ENCODE results near the gene DCHS2. TPM values are rescaled to one million over a fixed set of nuclear protein-coding genes. Genes with fewer than 3 reads are reported as not detected.

DCHS2 gene
- total RNA-seq, 1 donor from 2014 or later, result 4.1 TPM

GRCh38 chr4:154455111-154455510 is 36.5 kb downstream of the DCHS2 start:
- H3K36me3 Mint-ChIP-seq, result no peaks in the 10 kb centered on the region
- no peak for TF ChIP-seq CTCF (IDR thresholded peaks at IDR 0.05; ENCODE audit: unreplicated experiment)
- no peaks in the 10 kb centered on the region for H3K27me3 Mint-ChIP-seq (ENCODE audit: low read depth)
- H3K4me3 Mint-ChIP-seq, result no peak overlapping the region
- DNase-seq (ENCODE audit: low spot score in 2 of 2, unreplicated experiment in 2 of 2), result no peak
- H3K27ac Mint-ChIP-seq, result no peak overlapping the region
- H3K4me1 Mint-ChIP-seq, result no peaks in the 10 kb centered on the region
- H3K9me3 Mint-ChIP-seq, result peaks cover 4% of the 10 kb centered on the region

- no peak for DNase-seq (ENCODE audit: low spot score in 2 of 2, unreplicated experiment in 2 of 2)
Observed at GRCh38 chr4:154454710-154455109, 36.9 kb downstream of the DCHS2 start.

GRCh38 chr4:154452798-154453346 is 38.7 kb downstream of the DCHS2 start:
- Mint-ChIP-seq H3K9me3 (peaks cover 4% of the 10 kb centered on the region), H3K4me3 (no peak overlapping the region), H3K36me3 (no peaks in the 10 kb centered on the region)

More at GRCh38 chr4:154454710-154455109, 36.9 kb downstream of the DCHS2 start:
- Mint-ChIP-seq H3K36me3 (no peaks in the 10 kb centered on the region), H3K9me3 (peaks cover 4% of the 10 kb centered on the region), H3K4me1 (no peaks in the 10 kb centered on the region), H3K27ac (no peak overlapping the region), H3K4me3 (no peak overlapping the region), H3K27me3 (ENCODE audit: low read depth) (no peaks in the 10 kb centered on the region)
- no peak for TF ChIP-seq CTCF (IDR thresholded peaks at IDR 0.05; ENCODE audit: unreplicated experiment)

GRCh38 chr4:154450966-154451365 is 40.6 kb downstream of the DCHS2 start:
- no peaks in the 10 kb centered on the region for H3K4me1 Mint-ChIP-seq
- H3K27me3 Mint-ChIP-seq (ENCODE audit: low read depth), result peaks cover 7% of the 10 kb centered on the region
- no peak for TF ChIP-seq CTCF (IDR thresholded peaks at IDR 0.05; ENCODE audit: unreplicated experiment)
- H3K4me3 Mint-ChIP-seq, result no peak overlapping the region
- H3K27ac Mint-ChIP-seq, result no peak overlapping the region
- DNase-seq (ENCODE audit: low spot score in 2 of 2, unreplicated experiment in 2 of 2), result no peak
- peaks cover 4% of the 10 kb centered on the region for H3K9me3 Mint-ChIP-seq
- H3K36me3 Mint-ChIP-seq, result no peaks in the 10 kb centered on the region

More at GRCh38 chr4:154452798-154453346, 38.7 kb downstream of the DCHS2 start:
- no peak overlapping the region for H3K27ac Mint-ChIP-seq
- no peaks in the 10 kb centered on the region for H3K4me1 Mint-ChIP-seq
- no peak for TF ChIP-seq CTCF (IDR thresholded peaks at IDR 0.05; ENCODE audit: unreplicated experiment)
- DNase-seq (ENCODE audit: low spot score in 2 of 2, unreplicated experiment in 2 of 2), result no peak
- peaks cover 7% of the 10 kb centered on the region for H3K27me3 Mint-ChIP-seq (ENCODE audit: low read depth)

- Mint-ChIP-seq H3K4me3 (no peak overlapping the region), H3K36me3 (no peaks in the 10 kb centered on the region), H3K27ac (no peak overlapping the region), H3K9me3 (no peaks in the 10 kb centered on the region), H3K27me3 (ENCODE audit: low read depth) (peaks cover 7% of the 10 kb centered on the region), H3K4me1 (peaks cover 3% of the 10 kb centered on the region)
- TF ChIP-seq CTCF (IDR thresholded peaks at IDR 0.05; ENCODE audit: unreplicated experiment), result no peak
- DNase-seq (ENCODE audit: low spot score in 2 of 2, unreplicated experiment in 2 of 2), result no peak
Observed at GRCh38 chr4:154444958-154445357, 46.6 kb downstream of the DCHS2 start.

- Mint-ChIP-seq H3K27ac (no peak overlapping the region), H3K27me3 (ENCODE audit: low read depth) (peaks cover 10% of the 10 kb centered on the region), H3K4me1 (peaks cover 3% of the 10 kb centered on the region), H3K9me3 (no peaks in the 10 kb centered on the region), H3K4me3 (no peak overlapping the region), H3K36me3 (no peaks in the 10 kb centered on the region)
- no peak for TF ChIP-seq CTCF (IDR thresholded peaks at IDR 0.05; ENCODE audit: unreplicated experiment)
- DNase-seq (ENCODE audit: low spot score in 2 of 2, unreplicated experiment in 2 of 2), result no peak
Observed at GRCh38 chr4:154441982-154442381, 49.6 kb downstream of the DCHS2 start.

All from mesothelial cell of epicardium (in vitro differentiated cells).